HL-60 (cell line): ENCODE data around the gene DAPP1.

Experiments used
- DNase-seq, 2 experiments: peaks; one replicate each; pipeline ENCODE4 v3.0.0-alpha.2; 2010 to 2020; ENCODE audit warnings: low read depth in 1 of 2, low spot score in 1 of 2
- H3K27ac ChIP-seq: fragments of 250-450 bp; sonication (Bioruptor Pico); replicated peaks from 2 replicates; pipeline ENCODE4 v1.5.1; 2020; ENCODE audit warnings: mild to moderate bottlenecking, moderate library complexity
- H3K27me3 ChIP-seq: fragments of 250-450 bp; sonication (Bioruptor Pico); 2 replicates; pipeline ENCODE4 v1.5.1; 2021; ENCODE audit warnings: mild to moderate bottlenecking, moderate library complexity; ENCODE audit not compliant: insufficient read depth, poor library complexity, severe bottlenecking
- H3K4me3 ChIP-seq: replicated peaks from 2 replicates; pipeline ENCODE4 v1.5.1; 2011; ENCODE audit warnings: mild to moderate bottlenecking, control low read depth, low read length; ENCODE audit not compliant: insufficient read depth
- CTCF ChIP-seq: IDR thresholded peaks from one replicate; pipeline ENCODE4 v1.5.1; 2011; ENCODE audit warnings: low read length, control low read depth, inconsistent platforms; ENCODE audit not compliant: insufficient read depth
- GABPA ChIP-seq: IDR thresholded peaks from 2 replicates; pipeline ENCODE4 v1.6.1; 2012; ENCODE audit warnings: low read depth
- POLR2AphosphoS5 ChIP-seq: IDR thresholded peaks from 2 replicates; pipeline ENCODE4 v1.6.1; 2012; ENCODE audit warnings: low read depth
- SPI1 ChIP-seq: IDR thresholded peaks from 2 replicates; pipeline ENCODE4 v1.6.1; 2012; ENCODE audit warnings: low read depth, mild to moderate bottlenecking, borderline replicate concordance
- TF ChIP-seq, protein P1 (sequence below): IDR thresholded peaks from 2 replicates; pipeline ENCODE4 v1.6.1; 2012; ENCODE audit warnings: low read depth; ENCODE audit not compliant: insufficient replicate concordance

DAPP1 gene

GRCh38 chr4:99834569-99834968, 17.9 kb downstream of the DAPP1 start:
- no peak for DNase-seq
- H3K27me3 ChIP-seq = no peaks in the 10 kb centered on the region
- no peak for TF ChIP-seq GABPA
- no peak for TF ChIP-seq SPI1
- TF ChIP-seq POLR2AphosphoS5 = no peak
- TF ChIP-seq CTCF = no peak
- TF ChIP-seq, protein P1, sequence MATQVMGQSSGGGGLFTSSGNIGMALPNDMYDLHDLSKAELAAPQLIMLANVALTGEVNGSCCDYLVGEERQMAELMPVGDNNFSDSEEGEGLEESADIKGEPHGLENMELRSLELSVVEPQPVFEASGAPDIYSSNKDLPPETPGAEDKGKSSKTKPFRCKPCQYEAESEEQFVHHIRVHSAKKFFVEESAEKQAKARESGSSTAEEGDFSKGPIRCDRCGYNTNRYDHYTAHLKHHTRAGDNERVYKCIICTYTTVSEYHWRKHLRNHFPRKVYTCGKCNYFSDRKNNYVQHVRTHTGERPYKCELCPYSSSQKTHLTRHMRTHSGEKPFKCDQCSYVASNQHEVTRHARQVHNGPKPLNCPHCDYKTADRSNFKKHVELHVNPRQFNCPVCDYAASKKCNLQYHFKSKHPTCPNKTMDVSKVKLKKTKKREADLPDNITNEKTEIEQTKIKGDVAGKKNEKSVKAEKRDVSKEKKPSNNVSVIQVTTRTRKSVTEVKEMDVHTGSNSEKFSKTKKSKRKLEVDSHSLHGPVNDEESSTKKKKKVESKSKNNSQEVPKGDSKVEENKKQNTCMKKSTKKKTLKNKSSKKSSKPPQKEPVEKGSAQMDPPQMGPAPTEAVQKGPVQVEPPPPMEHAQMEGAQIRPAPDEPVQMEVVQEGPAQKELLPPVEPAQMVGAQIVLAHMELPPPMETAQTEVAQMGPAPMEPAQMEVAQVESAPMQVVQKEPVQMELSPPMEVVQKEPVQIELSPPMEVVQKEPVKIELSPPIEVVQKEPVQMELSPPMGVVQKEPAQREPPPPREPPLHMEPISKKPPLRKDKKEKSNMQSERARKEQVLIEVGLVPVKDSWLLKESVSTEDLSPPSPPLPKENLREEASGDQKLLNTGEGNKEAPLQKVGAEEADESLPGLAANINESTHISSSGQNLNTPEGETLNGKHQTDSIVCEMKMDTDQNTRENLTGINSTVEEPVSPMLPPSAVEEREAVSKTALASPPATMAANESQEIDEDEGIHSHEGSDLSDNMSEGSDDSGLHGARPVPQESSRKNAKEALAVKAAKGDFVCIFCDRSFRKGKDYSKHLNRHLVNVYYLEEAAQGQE = no peak
- H3K27ac ChIP-seq = no peak overlapping the region
- H3K4me3 ChIP-seq = no peak overlapping the region

DNA sequence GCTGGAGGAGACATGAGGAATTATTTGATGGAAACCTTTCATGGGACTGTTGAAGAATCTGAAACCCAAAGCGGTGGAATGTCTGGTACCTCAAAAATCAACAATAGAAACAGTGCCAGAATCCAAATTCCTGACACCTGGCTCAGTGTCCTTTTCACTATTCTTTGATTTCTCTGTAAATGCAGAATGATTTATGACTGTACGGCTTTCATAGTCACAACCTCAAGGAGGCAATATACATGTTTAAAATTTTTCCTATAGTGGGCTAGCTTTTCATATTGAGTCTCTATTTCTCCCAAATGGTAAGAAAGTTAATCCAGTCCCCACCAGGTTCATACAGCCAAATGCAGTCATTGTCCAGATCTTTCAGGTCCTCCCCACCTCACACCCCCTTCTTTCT, 19.3 kb downstream of the DAPP1 start:
- Histone ChIP-seq H3K27ac (no peak overlapping the region), H3K27me3 (no peaks in the 10 kb centered on the region), H3K4me3 (no peak overlapping the region)
- TF ChIP-seq, protein P1 = no peak
- TF ChIP-seq CTCF (no peak), GABPA (no peak), POLR2AphosphoS5 (no peak), SPI1 (no peak)
- DNase-seq = no peak

- TF ChIP-seq POLR2AphosphoS5 (no peak), GABPA (no peak), CTCF (no peak), SPI1 (no peak)
- TF ChIP-seq, protein P1 = no peak
- Histone ChIP-seq H3K4me3 (no peak overlapping the region), H3K27ac (no peak overlapping the region), H3K27me3 (no peaks in the 10 kb centered on the region)
- no peak for DNase-seq
These were observed 22.3 kb downstream of the DAPP1 start for GRCh38 chr4:99838927-99839326.
